H1 (cell line): ENCODE data around the gene PPM1L. TPM values are rescaled to one million over a fixed set of nuclear protein-coding genes. Genes with fewer than 3 reads are reported as not detected.

ENCODE experiments used
- CTCF ChIA-PET: fragments of 300-600 bp; sonication (Branson Sonifier 250); formaldehyde crosslinking; loops from one replicate; lab custom pipeline; 2021; ENCODE audit not compliant: partially characterized antibody; lab: Charles Lee
- POLR2A ChIA-PET: fragments of 300-600 bp; sonication (Branson Sonifier 250); formaldehyde crosslinking; loops from one replicate; lab custom pipeline; 2021; ENCODE audit warnings: inconsistent platforms; ENCODE audit not compliant: partially characterized antibody; lab: Charles Lee
- DNase-seq, 2 experiments: peaks; one replicate each; pipeline versions ENCODE4 v3.0.0 to v3.0.0-alpha.2; 2010 to 2022; ENCODE audit warnings: low spot score in 2 of 2, low read depth in 1 of 2, mixed read lengths in 1 of 2
- FAIRE-seq: peaks from 2 replicates; lab custom pipeline; 2011; peaks lifted over from hg19 to GRCh38; lab: Jason Lieb, UNC
- H2AFZ ChIP-seq: 2 replicates; pipeline ENCODE4 v1.8.1; 2012; ENCODE audit warnings: low read length, inconsistent platforms
- H2AK5ac ChIP-seq: 2 replicates; pipeline ENCODE4 v1.6.1; 2013; ENCODE audit warnings: low read depth, low read length
- H2BK120ac ChIP-seq: replicated peaks from 2 replicates; pipeline ENCODE3; 2013; ENCODE audit warnings: low read depth, low read length, inconsistent platforms
- H2BK12ac ChIP-seq: 2 replicates; pipeline ENCODE4 v1.6.1; 2013; ENCODE audit warnings: low read depth, low read length
- H2BK15ac ChIP-seq: 2 replicates; pipeline ENCODE4 v1.6.1; 2013; ENCODE audit warnings: low read length
- H2BK20ac ChIP-seq: 2 replicates; pipeline ENCODE4 v1.6.1; 2013; ENCODE audit warnings: low read length
- H2BK5ac ChIP-seq: 2 replicates; pipeline ENCODE4 v1.6.1; 2013; ENCODE audit warnings: low read depth, low read length
- H3K14ac ChIP-seq: 2 replicates; pipeline ENCODE4 v1.6.1; 2013; ENCODE audit warnings: inconsistent platforms; ENCODE audit not compliant: insufficient read length
- H3K18ac ChIP-seq: 2 replicates; pipeline ENCODE4 v1.6.1; 2013; ENCODE audit warnings: low read length; ENCODE audit errors: extremely low read depth
- H3K23ac ChIP-seq: 2 replicates; pipeline ENCODE4 v1.6.1; 2013; ENCODE audit warnings: inconsistent platforms; ENCODE audit not compliant: insufficient read length
- H3K23me2 ChIP-seq: 2 replicates; pipeline ENCODE4 v1.6.1; 2013; ENCODE audit warnings: low read depth, low read length
- H3K27ac ChIP-seq: 2 replicates; pipeline ENCODE4 v1.6.1; 2011; ENCODE audit warnings: low read depth, low read length, inconsistent platforms
- H3K27me3 ChIP-seq, 4 experiments: replicated peaks in 1 of 4; 1 replicate in 1 of 4; 2 replicates in 3 of 4; pipeline versions ENCODE4 v1.6.1 to v1.8.1; 2011 to 2013; ENCODE audit warnings: low read length in 3 of 4, mild to moderate bottlenecking in 3 of 4, inconsistent platforms in 2 of 4, mixed read lengths in 2 of 4, moderate library complexity in 1 of 4; ENCODE audit not compliant: control insufficient read depth in 3 of 4, insufficient read depth in 3 of 4; ENCODE audit errors: extremely low read depth in 1 of 4
- H3K36me3 ChIP-seq, 4 experiments: 2 replicates each; pipeline versions ENCODE4 v1.6.1 to v1.8.1; 2011 to 2013; ENCODE audit warnings: mild to moderate bottlenecking in 4 of 4, low read length in 3 of 4, moderate library complexity in 2 of 4, control low read depth in 1 of 4, inconsistent platforms in 1 of 4; ENCODE audit not compliant: insufficient read depth in 4 of 4, control insufficient read depth in 2 of 4
- H3K4ac ChIP-seq: replicated peaks from 2 replicates; pipeline ENCODE3; 2013; ENCODE audit warnings: low read length, low read depth, mixed read lengths, inconsistent platforms; ENCODE audit not compliant: insufficient read length
- H3K4me1 ChIP-seq, 4 experiments: replicated peaks in 1 of 4; 1 replicate in 1 of 4; 2 replicates in 3 of 4; pipeline versions ENCODE4 v1.6.1 to v1.8.1; 2011 to 2013; ENCODE audit warnings: low read length in 3 of 4, inconsistent platforms in 2 of 4, mixed read lengths in 1 of 4; ENCODE audit not compliant: insufficient read depth in 4 of 4, control insufficient read depth in 3 of 4
- H3K4me2 ChIP-seq, 2 experiments: 2 replicates each; pipeline versions ENCODE4 v1.6.1 to v1.8.1; 2011 to 2013; ENCODE audit warnings: low read depth in 2 of 2, low read length in 2 of 2, control low read depth in 1 of 2, inconsistent platforms in 1 of 2, mild to moderate bottlenecking in 1 of 2; ENCODE audit not compliant: insufficient read depth in 1 of 2
- H3K4me3 ChIP-seq, 4 experiments: fragments of 200-600, 300-600 bp in 1 of 4; sonication (generic), shearing (Covaris generic), sonication (Bioruptor Twin) in 1 of 4; 2 replicates each; pipeline versions ENCODE4 v1.5.1 to v1.8.1; 2011 to 2016; ENCODE audit warnings: low read length in 4 of 4, low read depth in 3 of 4, control low read depth in 2 of 4, inconsistent platforms in 2 of 4, mild to moderate bottlenecking in 2 of 4, mixed read lengths in 1 of 4, moderate library complexity in 1 of 4; ENCODE audit not compliant: insufficient read depth in 2 of 4; ENCODE audit errors: extremely low read depth in 1 of 4
- H3K56ac ChIP-seq: replicated peaks from 2 replicates; pipeline ENCODE3; 2013; ENCODE audit warnings: low read depth, mild to moderate bottlenecking, mixed read lengths, low read length, inconsistent platforms; ENCODE audit not compliant: insufficient read length
- H3K79me1 ChIP-seq: 2 replicates; pipeline ENCODE4 v1.6.1; 2013; ENCODE audit warnings: low read depth, low read length, control low read depth
- H3K79me2 ChIP-seq, 2 experiments: 2 replicates each; pipeline versions ENCODE4 v1.6.1 to v1.8.1; 2012 to 2013; ENCODE audit warnings: low read length in 2 of 2, mild to moderate bottlenecking in 2 of 2, inconsistent platforms in 1 of 2; ENCODE audit not compliant: insufficient read depth in 2 of 2, control insufficient read depth in 1 of 2
- H3K9ac ChIP-seq, 4 experiments: replicated peaks in 1 of 4; 1 replicate in 1 of 4; 2 replicates in 3 of 4; pipeline versions ENCODE4 v1.6.1 to v1.8.1; 2011 to 2013; ENCODE audit warnings: low read depth in 3 of 4, low read length in 3 of 4, control low read depth in 2 of 4, mild to moderate bottlenecking in 2 of 4, moderate library complexity in 2 of 4, inconsistent platforms in 1 of 4; ENCODE audit errors: extremely low read depth in 1 of 4
- H3K9me3 ChIP-seq, 2 experiments: 2 replicates each; pipeline versions ENCODE4 v1.6.1 to v1.8.1; 2012 to 2013; ENCODE audit warnings: mild to moderate bottlenecking in 2 of 2, moderate library complexity in 2 of 2, control low read depth in 1 of 2, inconsistent platforms in 1 of 2, low read depth in 1 of 2, low read length in 1 of 2, mixed read lengths in 1 of 2; ENCODE audit not compliant: insufficient read depth in 2 of 2
- H4K20me1 ChIP-seq, 2 experiments: replicated peaks in 1 of 2; 2 replicates each; pipeline versions ENCODE3 to v1.8.1; 2011 to 2013; ENCODE audit warnings: inconsistent platforms in 2 of 2, low read length in 2 of 2, mild to moderate bottlenecking in 1 of 2; ENCODE audit not compliant: insufficient read depth in 2 of 2, control insufficient read depth in 1 of 2
- H4K5ac ChIP-seq: 2 replicates; pipeline ENCODE4 v1.6.1; 2013; ENCODE audit warnings: low read length, low read depth, mixed read lengths, inconsistent platforms; ENCODE audit not compliant: insufficient read length
- H4K8ac ChIP-seq: 2 replicates; pipeline ENCODE4 v1.8.0; 2013; ENCODE audit warnings: mild to moderate bottlenecking, moderate library complexity, low read length, inconsistent platforms; ENCODE audit not compliant: insufficient read depth; ENCODE audit errors: extremely low read depth
- H4K91ac ChIP-seq: replicated peaks from 2 replicates; pipeline ENCODE3; 2013; ENCODE audit warnings: low read length, mixed read lengths, inconsistent platforms; ENCODE audit not compliant: insufficient read length
- CREB1 ChIP-seq: IDR thresholded peaks from 2 replicates; pipeline ENCODE4 v1.6.1; 2012; ENCODE audit warnings: inconsistent platforms
- E2F6 ChIP-seq: IDR thresholded peaks from 2 replicates; pipeline ENCODE4 v1.6.1; 2012; ENCODE audit warnings: inconsistent platforms
- EP300 ChIP-seq, 2 experiments: IDR thresholded peaks; 1 replicate in 1 of 2; 2 replicates in 1 of 2; pipeline ENCODE4 v1.6.1; 2011 to 2012; ENCODE audit warnings: low read depth in 2 of 2, low read length in 2 of 2, mild to moderate bottlenecking in 2 of 2, borderline replicate concordance in 1 of 2, inconsistent platforms in 1 of 2, moderate library complexity in 1 of 2
- GABPA ChIP-seq: IDR thresholded peaks from 2 replicates; pipeline ENCODE4 v1.6.1; 2011; ENCODE audit warnings: mild to moderate bottlenecking, low read length, moderate library complexity, borderline replicate concordance; ENCODE audit not compliant: insufficient read depth
- MAX ChIP-seq: IDR thresholded peaks from 2 replicates; pipeline ENCODE4 v1.6.1; 2012; ENCODE audit warnings: inconsistent platforms
- TCF12 ChIP-seq: IDR thresholded peaks from 2 replicates; pipeline ENCODE4 v1.6.1; 2011; ENCODE audit warnings: low read depth, mild to moderate bottlenecking, low read length
- YY1 ChIP-seq: IDR thresholded peaks from 2 replicates; pipeline ENCODE4 v1.6.1; 2011; ENCODE audit warnings: low read depth, mild to moderate bottlenecking, low read length
- WGBS, 2 experiments: shearing (Covaris generic) in 1 of 2; methylation state at CpG; one replicate each; pipeline versions ENCODE4 v1.1.6 to v1.1.7; 2013 to 2015; ENCODE audit warnings: low lambda C conversion rate in 2 of 2, mixed read lengths in 2 of 2, inconsistent platforms in 1 of 2, low coverage in 1 of 2, missing lambda C conversion rate in 1 of 2; ENCODE audit not compliant: insufficient replicate concordance in 2 of 2, insufficient coverage in 1 of 2, insufficient read length in 1 of 2; ENCODE audit errors: extremely low coverage in 1 of 2, missing lambda C conversion rate in 1 of 2; 5-methylcytosine and 5-hydroxymethylcytosine counted together
- polyA plus RNA-seq, 7 experiments: library from polyadenylated mRNA; depleted of rRNA in 3 of 7; stranded (reverse) in 5 of 7; unstranded in 2 of 7; fragments of >200 nt in 5 of 7; fragments of 200-250 nt in 2 of 7; gene quantifications; 1 replicate in 5 of 7; 2 replicates in 1 of 7; 4 replicates in 1 of 7; pipeline versions ENCODE4 v1.2.1 to v1.2.3, GENCODE V29; 2011 to 2013; ENCODE audit warnings: missing spikeins in 2 of 7, mixed read lengths in 2 of 7
- total RNA-seq: library from RNA; stranded (reverse); fragmentation: NEBNext Ultra II Directional; extraction: Animal tissue kit (Norgen Biotek cat#: 25700); gene quantifications from 2 replicates; pipeline ENCODE4 v1.2.1, GENCODE V29; 2021

The PPM1L gene
- total and polyA plus RNA-seq, 2 of the 8 experiments (the other 6 are each of a cell fraction or from before 2014, with no cell fraction given), result 2.8 to 18.1 TPM

GRCh38 chr3:160886421-160886820 is 130.4 kb downstream of the PPM1L start:
- Histone ChIP-seq H3K9ac (no peak overlapping the region), H2AK5ac (no peak overlapping the region; the same call in 1 of the 2 replicates), H2AFZ (no peak overlapping the region), H2BK15ac (no peak overlapping the region), H2BK120ac (no peak overlapping the region), H4K8ac (no peak overlapping the region), H3K4me2 (no peak overlapping the region), H2BK20ac (no peak overlapping the region), H3K18ac (no peak overlapping the region), H4K5ac (no peak overlapping the region), H3K56ac (no peak overlapping the region), H3K23ac (no peak overlapping the region), H3K9me3 (0 out of 4 replicates have a peak, but pooled peaks cover 0 to 2% of the 10 kb centered on the region in 2 experiments), H3K4ac (no peak overlapping the region), H2BK5ac (0 out of 2 replicates have a peak overlapping the region, but pooled peaks have one; percentile 95), H4K20me1 (no peaks in the 10 kb centered on the region), H3K36me3 (no peaks in the 10 kb centered on the region), H3K23me2 (no peaks in the 10 kb centered on the region), H4K91ac (no peak overlapping the region), H3K27ac (no peak overlapping the region), H3K14ac (no peak overlapping the region), H3K79me2 (no peaks in the 10 kb centered on the region), H3K27me3 (no peaks in the 10 kb centered on the region), H3K79me1 (no peaks in the 10 kb centered on the region), H2BK12ac (no peak overlapping the region), H3K4me1 (peaks cover 0 to 8% (median 5%) of the 10 kb centered on the region in 4 experiments; a peak in 6 of 7 replicates), H3K4me3 (no peak overlapping the region)
- no peak for FAIRE-seq
- CTCF ChIA-PET, result interaction anchor here (0.6 to 2.5 kb wide), 2 partner anchors 12 to 36 kb away, joined by 3 to 7 read pairs; no protein-coding TSS in a partner anchor
- DNase-seq, result no peak
- POLR2A ChIA-PET, result interaction anchor here (1.2 kb wide), 1 partner anchor 131 kb away, joined by 3 read pairs; the partner anchor contains the start of gene PPM1L
- 87% methylated on average over 4 of the region's 4 CpGs; no CpG with 5 or more reads in 1 of the 2 experiments for WGBS, 2 experiments
- TF ChIP-seq YY1, result no peak
- TF ChIP-seq TCF12, result no peak
- no peak for TF ChIP-seq MAX
- TF ChIP-seq GABPA, result no peak
- TF ChIP-seq E2F6, result no peak
- no peak for TF ChIP-seq CREB1
- TF ChIP-seq EP300 (IDR thresholded peaks at IDR 0.05; ENCODE audit: borderline replicate concordance in 1 of 2, low read depth in 2 of 2, low read length in 2 of 2), result no peak
